Gastroesophageal sphincter (tissue), 4 donors: ENCODE measurements around the gene ATP10D. TPM values are rescaled to one million over a fixed set of nuclear protein-coding genes. Genes with fewer than 3 reads are reported as not detected.

Experiments
- ATAC-seq: fragments of 150-250 bp; one replicate; pipeline ENCODE4 v1.9.1; 2016; ENCODE audit warnings: mild to moderate bottlenecking, moderate library complexity
- H3K27ac ChIP-seq, 4 donors: fragments of 200-600 bp; sonication (generic) in 3 of 4; 1 replicate in 3 of 4; 2 replicates in 1 of 4; pipeline ENCODE4 v1.5.1; 2016 to 2019
- H3K27me3 ChIP-seq: fragments of 200-600 bp; sonication (generic); one replicate; pipeline ENCODE4 v1.5.1; 2019
- H3K36me3 ChIP-seq, 2 donors: fragments of 200-600 bp; sonication (generic); one replicate each; pipeline ENCODE4 v1.5.1; 2019; ENCODE audit warnings: control low read depth in 1 of 2
- H3K4me1 ChIP-seq, 3 donors: fragments of 200-600 bp; sonication (generic); 1 replicate in 2 of 3; 2 replicates in 1 of 3; pipeline ENCODE4 v1.5.1; 2016 to 2019; ENCODE audit warnings: control low read depth in 2 of 3
- H3K4me3 ChIP-seq, 2 donors: fragments of 200-600 bp; sonication (generic); one replicate each; pipeline ENCODE4 v1.5.1; 2019; ENCODE audit warnings: mild to moderate bottlenecking in 1 of 2, moderate library complexity in 1 of 2
- H3K9me3 ChIP-seq, 3 donors: fragments of 200-600 bp; sonication (generic); one replicate each; pipeline ENCODE4 v1.5.1; 2017 to 2019; ENCODE audit warnings: control low read depth in 2 of 3
- EP300 ChIP-seq: sonication (generic); formaldehyde crosslinking; IDR thresholded peaks from one replicate; pipeline ENCODE4 v1.6.1; 2017; ENCODE audit warnings: antibody characterized with exemption, mild to moderate bottlenecking
- POLR2A ChIP-seq, 2 donors: fragments of 450-650 bp; IDR thresholded peaks; one replicate each; pipeline ENCODE4 v1.6.1; 2017; ENCODE audit warnings: antibody characterized with exemption in 2 of 2, mild to moderate bottlenecking in 2 of 2, moderate library complexity in 1 of 2
- POLR2AphosphoS5 ChIP-seq: sonication (generic); formaldehyde crosslinking; IDR thresholded peaks from one replicate; pipeline ENCODE4 v1.6.1; 2017; ENCODE audit warnings: antibody characterized with exemption
- WGBS, 2 donors: methylation state at CpG; one replicate each; pipeline ENCODE4 v1.1.5; 2018; ENCODE audit warnings: low coverage in 1 of 2; 5-methylcytosine and 5-hydroxymethylcytosine counted together
- total RNA-seq, 4 donors: library from RNA; depleted of rRNA; stranded (reverse); fragments of >200 nt; gene quantifications; one replicate each; pipeline ENCODE4 v1.1.0, GENCODE V29; 2016
- TF ChIP-seq, protein P1 (sequence below), 4 experiments: fragments of 200-600 bp in 2 of 4; fragments of 450-650 bp in 2 of 4; sonication (generic) in 1 of 4; IDR thresholded peaks; one replicate each; pipeline ENCODE4 v1.5.1; 2017 to 2019; ENCODE audit warnings: antibody characterized with exemption in 4 of 4, mild to moderate bottlenecking in 2 of 4, moderate library complexity in 2 of 4

ATP10D gene
- total RNA-seq, 4 donors from 2014 or later, result 18.2 to 30.2 (median 21.4) TPM

DNA sequence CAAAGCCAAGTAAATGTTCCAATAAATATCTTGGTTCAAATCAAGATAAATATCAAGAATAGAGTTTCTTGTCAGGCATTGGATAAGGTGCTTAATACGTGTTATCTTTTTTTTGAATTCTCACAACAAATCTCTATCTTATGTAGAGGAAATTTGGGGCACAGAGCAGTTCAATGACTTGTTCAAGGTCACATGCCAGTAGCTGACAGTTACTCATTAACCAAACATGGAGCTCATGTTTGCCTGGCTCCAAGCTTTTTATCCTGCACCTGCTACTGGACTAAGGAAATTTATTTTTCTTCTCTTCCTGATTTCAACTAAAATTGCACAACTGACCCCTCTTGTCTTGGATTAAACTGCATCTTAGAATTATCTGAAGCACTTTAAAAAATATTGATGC lies 76.3 kb downstream of the ATP10D start:
- WGBS, 2 donors, result 33 to 88% methylated on average over 1 of the region's 1 CpG
- ATAC-seq, result no peak
- Histone ChIP-seq H3K4me3 (no peak overlapping the region), H3K4me1 (no peaks in the 10 kb centered on the region), H3K9me3 (no peaks in the 10 kb centered on the region), H3K27me3 (no peaks in the 10 kb centered on the region), H3K27ac (no peak overlapping the region), H3K36me3 (peaks cover 2 to 65% of the 10 kb centered on the region in 2 donors)
- TF ChIP-seq POLR2A (IDR thresholded peaks at IDR 0.05), result no peak
- TF ChIP-seq, protein P1, sequence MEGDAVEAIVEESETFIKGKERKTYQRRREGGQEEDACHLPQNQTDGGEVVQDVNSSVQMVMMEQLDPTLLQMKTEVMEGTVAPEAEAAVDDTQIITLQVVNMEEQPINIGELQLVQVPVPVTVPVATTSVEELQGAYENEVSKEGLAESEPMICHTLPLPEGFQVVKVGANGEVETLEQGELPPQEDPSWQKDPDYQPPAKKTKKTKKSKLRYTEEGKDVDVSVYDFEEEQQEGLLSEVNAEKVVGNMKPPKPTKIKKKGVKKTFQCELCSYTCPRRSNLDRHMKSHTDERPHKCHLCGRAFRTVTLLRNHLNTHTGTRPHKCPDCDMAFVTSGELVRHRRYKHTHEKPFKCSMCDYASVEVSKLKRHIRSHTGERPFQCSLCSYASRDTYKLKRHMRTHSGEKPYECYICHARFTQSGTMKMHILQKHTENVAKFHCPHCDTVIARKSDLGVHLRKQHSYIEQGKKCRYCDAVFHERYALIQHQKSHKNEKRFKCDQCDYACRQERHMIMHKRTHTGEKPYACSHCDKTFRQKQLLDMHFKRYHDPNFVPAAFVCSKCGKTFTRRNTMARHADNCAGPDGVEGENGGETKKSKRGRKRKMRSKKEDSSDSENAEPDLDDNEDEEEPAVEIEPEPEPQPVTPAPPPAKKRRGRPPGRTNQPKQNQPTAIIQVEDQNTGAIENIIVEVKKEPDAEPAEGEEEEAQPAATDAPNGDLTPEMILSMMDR (IDR thresholded peaks at IDR 0.05), result no peak
- no peak for TF ChIP-seq POLR2AphosphoS5
- TF ChIP-seq EP300, result no peak

DNA sequence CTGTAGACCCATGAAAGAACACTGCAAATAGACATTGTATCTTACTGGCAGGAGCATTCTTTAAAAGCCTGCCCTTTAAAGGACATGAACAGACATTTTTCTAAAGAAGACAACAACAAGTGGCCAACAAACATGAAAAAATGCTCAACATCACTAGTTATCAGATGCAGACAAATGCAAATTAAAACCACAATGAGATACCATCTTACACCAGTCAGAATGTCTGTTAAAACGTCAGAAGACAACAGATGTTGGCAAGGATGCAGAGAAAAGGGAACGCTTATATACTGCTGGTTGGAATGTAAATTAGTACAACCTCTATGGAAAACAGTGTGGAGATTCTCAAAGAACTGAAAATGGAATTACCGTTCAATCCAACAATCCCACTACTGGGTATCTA lies 77.2 kb downstream of the ATP10D start:
- no peak overlapping the region for H3K27ac ChIP-seq
- no peaks in the 10 kb centered on the region for H3K9me3 ChIP-seq
- H3K4me3 ChIP-seq, result no peak overlapping the region
- 58 to 100% methylated on average over 1 to 3 of the region's 3 CpGs for WGBS, 2 donors
- no peaks in the 10 kb centered on the region for H3K4me1 ChIP-seq
- TF ChIP-seq EP300 (no peak), POLR2AphosphoS5 (no peak), POLR2A (IDR thresholded peaks at IDR 0.05) (no peak)
- TF ChIP-seq, protein P1 (IDR thresholded peaks at IDR 0.05), result no peak
- no peaks in the 10 kb centered on the region for H3K27me3 ChIP-seq
- ATAC-seq, result no peak
- peaks cover 2 to 72% of the 10 kb centered on the region in 2 donors for H3K36me3 ChIP-seq

DNA sequence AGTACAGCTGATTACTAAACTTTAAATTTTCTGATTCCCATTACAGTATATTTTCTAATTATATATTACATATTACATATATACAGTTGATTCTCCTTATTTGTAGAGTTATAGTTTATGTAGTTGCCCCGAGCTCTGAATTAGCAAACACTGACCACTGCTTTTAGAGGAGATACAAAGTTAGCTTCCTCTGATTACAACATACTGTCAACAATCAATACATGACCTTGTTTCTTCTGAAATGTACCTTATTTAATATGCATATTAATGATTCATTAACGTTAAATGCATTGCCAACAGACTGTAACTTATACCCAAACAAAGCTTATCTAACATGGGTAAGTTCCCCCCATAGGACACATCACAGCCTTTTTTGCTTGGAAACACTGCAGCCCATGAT lies 81.5 kb downstream of the ATP10D start:
- Histone ChIP-seq H3K9me3 (no peaks in the 10 kb centered on the region), H3K27me3 (no peaks in the 10 kb centered on the region), H3K4me1 (no peaks in the 10 kb centered on the region), H3K27ac (no peak overlapping the region), H3K4me3 (no peak overlapping the region), H3K36me3 (peaks cover 0 to 65% of the 10 kb centered on the region in 2 donors)
- ATAC-seq, result no peak
- 91 to 92% methylated on average over 2 of the region's 2 CpGs for WGBS, 2 donors
- TF ChIP-seq POLR2A (IDR thresholded peaks at IDR 0.05) (no peak), POLR2AphosphoS5 (no peak), EP300 (no peak)
- TF ChIP-seq, protein P1 (IDR thresholded peaks at IDR 0.05), result no peak

DNA sequence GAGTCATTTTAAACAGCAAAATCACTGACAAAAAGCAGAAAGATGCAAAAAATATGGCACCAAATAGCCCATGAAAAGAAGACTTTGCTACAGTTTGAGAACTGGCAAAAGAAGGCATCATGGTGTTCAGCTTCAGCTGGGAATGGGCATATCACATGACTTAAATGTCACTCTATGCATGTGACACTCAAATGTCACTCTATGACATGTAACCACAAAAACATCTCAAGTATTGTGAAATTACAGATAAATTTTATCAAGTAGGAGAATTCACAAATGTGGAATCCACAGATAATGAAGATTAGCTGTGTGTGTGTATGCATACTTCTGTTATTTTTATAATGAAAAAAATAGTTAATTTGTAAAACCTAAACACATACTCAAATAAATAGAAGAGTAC lies 81.9 kb downstream of the ATP10D start:
- Histone ChIP-seq H3K9me3 (no peaks in the 10 kb centered on the region), H3K27ac (no peak overlapping the region), H3K4me3 (no peak overlapping the region), H3K4me1 (no peaks in the 10 kb centered on the region), H3K36me3 (peaks cover 0 to 65% of the 10 kb centered on the region in 2 donors), H3K27me3 (no peaks in the 10 kb centered on the region)
- no peak for TF ChIP-seq POLR2AphosphoS5
- TF ChIP-seq POLR2A (IDR thresholded peaks at IDR 0.05), result no peak
- TF ChIP-seq EP300, result no peak
- TF ChIP-seq, protein P1 (IDR thresholded peaks at IDR 0.05), result no peak
- ATAC-seq, result no peak

DNA sequence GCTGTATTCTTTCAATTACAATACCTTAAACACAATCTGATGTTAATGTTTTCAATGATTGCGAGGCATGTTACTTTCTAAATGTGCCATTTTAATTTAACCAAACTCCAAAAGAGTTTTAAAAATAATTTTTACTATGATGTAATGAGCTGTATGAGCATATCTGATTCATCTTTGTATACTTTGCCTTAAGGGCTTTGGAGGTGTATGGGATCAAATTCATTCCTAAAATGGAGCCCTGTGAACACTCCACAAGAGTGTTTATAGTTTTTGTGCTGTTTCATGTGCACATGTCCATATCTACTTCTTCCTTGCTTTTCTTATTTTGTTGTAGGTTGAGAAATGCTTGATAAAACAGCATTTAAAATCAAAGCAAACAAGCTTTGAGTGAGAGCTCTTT lies 82.4 kb downstream of the ATP10D start:
- peaks cover 0 to 65% of the 10 kb centered on the region in 2 donors for H3K36me3 ChIP-seq
- 94 to 100% methylated on average over 1 of the region's 1 CpG for WGBS, 2 donors
- ATAC-seq, result no peak
- no peaks in the 10 kb centered on the region for H3K4me1 ChIP-seq
- TF ChIP-seq, protein P1 (IDR thresholded peaks at IDR 0.05), result no peak
- TF ChIP-seq POLR2AphosphoS5, result no peak
- no peak for TF ChIP-seq POLR2A (IDR thresholded peaks at IDR 0.05)
- TF ChIP-seq EP300, result no peak
- no peaks in the 10 kb centered on the region for H3K27me3 ChIP-seq
- H3K9me3 ChIP-seq, result no peaks in the 10 kb centered on the region
- no peak overlapping the region for H3K4me3 ChIP-seq
- no peak overlapping the region for H3K27ac ChIP-seq
